Large intestine (tissue), 12 donors: Measurements from ENCODE around the gene PANX1. TPM values are rescaled to one million over a fixed set of nuclear protein-coding genes. Genes with fewer than 3 reads are reported as not detected.

Experiments used
- DNase-seq, 2 donors: peaks; one replicate each; pipeline versions ENCODE4 v3.0.0 to v3.0.0-alpha.2; 2013
- H3K27ac ChIP-seq: one replicate; pipeline ENCODE4 v1.5.1; 2013; ENCODE audit warnings: low read length
- H3K27me3 ChIP-seq: 2 replicates; pipeline ENCODE4 v1.6.1; 2013; ENCODE audit warnings: low read length; ENCODE audit not compliant: control insufficient read depth, insufficient read depth
- H3K36me3 ChIP-seq: 2 replicates; pipeline ENCODE4 v1.6.1; 2013; ENCODE audit warnings: low read length; ENCODE audit not compliant: control insufficient read depth, insufficient read depth
- H3K4me1 ChIP-seq: one replicate; pipeline ENCODE4 v1.6.1; 2013; ENCODE audit warnings: low read length; ENCODE audit not compliant: control insufficient read depth, insufficient read depth
- H3K4me3 ChIP-seq: one replicate; pipeline ENCODE4 v1.5.1; 2013; ENCODE audit warnings: low read length
- H3K9me3 ChIP-seq: one replicate; pipeline ENCODE4 v1.6.1; 2013; ENCODE audit warnings: mild to moderate bottlenecking, low read depth, low read length, moderate library complexity; ENCODE audit not compliant: control insufficient read depth
- WGBS: methylation state at CpG from one replicate; pipeline ENCODE4 v1.1.5; 2013; ENCODE audit warnings: low lambda C conversion rate; ENCODE audit not compliant: insufficient coverage; 5-methylcytosine and 5-hydroxymethylcytosine counted together
- long read RNA-seq, 11 donors: transcript quantifications; one replicate each; lab custom pipeline, GENCODE V29; 2026
- polyA plus RNA-seq: library from polyadenylated mRNA; unstranded; fragments of 120-200 nt; gene quantifications from one replicate; pipeline ENCODE4 v1.2.1, GENCODE V29; 2013

Gene PANX1, protein sequence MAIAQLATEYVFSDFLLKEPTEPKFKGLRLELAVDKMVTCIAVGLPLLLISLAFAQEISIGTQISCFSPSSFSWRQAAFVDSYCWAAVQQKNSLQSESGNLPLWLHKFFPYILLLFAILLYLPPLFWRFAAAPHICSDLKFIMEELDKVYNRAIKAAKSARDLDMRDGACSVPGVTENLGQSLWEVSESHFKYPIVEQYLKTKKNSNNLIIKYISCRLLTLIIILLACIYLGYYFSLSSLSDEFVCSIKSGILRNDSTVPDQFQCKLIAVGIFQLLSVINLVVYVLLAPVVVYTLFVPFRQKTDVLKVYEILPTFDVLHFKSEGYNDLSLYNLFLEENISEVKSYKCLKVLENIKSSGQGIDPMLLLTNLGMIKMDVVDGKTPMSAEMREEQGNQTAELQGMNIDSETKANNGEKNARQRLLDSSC
- 20.6 TPM for polyA plus RNA-seq
- long read RNA-seq, donor 1, partial matches to known transcripts = 0 of 3 reads
- long read RNA-seq, donor 1, other reads (novel, unspliced or antisense) = 0 of 3 reads
- long read RNA-seq, donor 2, transcript PANX1-201 (5 exons, 2,769 nt) = major isoform, 8 of 8 reads
- long read RNA-seq, donor 2, partial matches to known transcripts = 0 of 8 reads
- long read RNA-seq, donor 2, other reads (novel, unspliced or antisense) = 0 of 8 reads
- long read RNA-seq, donor 3 = 0 reads
- long read RNA-seq, donor 4 = 0 reads
- long read RNA-seq, donor 5, partial matches to known transcripts = 0 of 2 reads
- long read RNA-seq, donor 5, other reads (novel, unspliced or antisense) = 0 of 2 reads
- long read RNA-seq, donor 6, transcript PANX1-201 (5 exons, 2,769 nt) = major isoform, 6 of 6 reads
- long read RNA-seq, donor 6, partial matches to known transcripts = 0 of 6 reads
- long read RNA-seq, donor 6, other reads (novel, unspliced or antisense) = 0 of 6 reads
- long read RNA-seq, donor 7, partial matches to known transcripts = 0 of 2 reads
- long read RNA-seq, donor 7, other reads (novel, unspliced or antisense) = 0 of 2 reads
- long read RNA-seq, donor 8, transcript PANX1-201 (5 exons, 2,769 nt) = major isoform, 6 of 6 reads
- long read RNA-seq, donor 8, partial matches to known transcripts = 0 of 6 reads
- long read RNA-seq, donor 8, other reads (novel, unspliced or antisense) = 0 of 6 reads
- long read RNA-seq, donor 9, transcript PANX1-201 (5 exons, 2,769 nt) = major isoform, 9 of 9 reads
- long read RNA-seq, donor 9, partial matches to known transcripts = 0 of 9 reads
- long read RNA-seq, donor 9, other reads (novel, unspliced or antisense) = 0 of 9 reads
- long read RNA-seq, donor 10, transcript PANX1-201 (5 exons, 2,769 nt) = major isoform, 6 of 6 reads
- long read RNA-seq, donor 10, partial matches to known transcripts = 0 of 6 reads
- long read RNA-seq, donor 10, other reads (novel, unspliced or antisense) = 0 of 6 reads
- long read RNA-seq, donor 11, partial matches to known transcripts = 0 of 3 reads
- long read RNA-seq, donor 11, other reads (novel, unspliced or antisense) = 0 of 3 reads

GRCh38 chr11:94128746-94129511 is at the start of gene PANX1:
PANX1 (plus strand) TSS chr11:94128841; CDS start chr11:94129313, 472 bp downstream.
- WGBS = no CpG with 5 or more reads among the region's 92 CpGs
- Histone ChIP-seq H3K4me3 (peak within 1 kb of the TSS; percentile 90), H3K27ac (peak within 1 kb of the TSS; percentile 92)

DNA sequence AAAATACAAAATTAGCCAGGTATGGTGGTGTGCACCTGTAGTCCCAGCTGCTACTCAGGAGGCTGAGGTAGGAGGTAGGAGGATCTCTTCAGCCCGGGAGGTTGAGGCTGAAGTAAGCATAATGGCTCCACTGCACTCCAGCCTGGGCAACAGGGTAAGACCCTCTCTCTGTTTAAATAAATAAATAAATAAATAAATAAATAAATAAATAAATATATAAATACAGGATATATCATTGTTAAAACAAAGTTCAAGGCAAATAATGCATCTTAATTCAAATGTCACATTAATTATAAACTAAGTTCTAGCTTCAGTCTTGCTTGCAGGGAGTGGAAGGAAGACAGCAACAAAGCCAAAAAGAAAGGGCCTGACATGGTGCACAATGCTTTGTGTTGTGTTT is 44.5 kb upstream of the PANX1 start:
- DNase-seq = no peak
- no CpG with 5 or more reads among the region's 1 CpG for WGBS
- H3K4me1 ChIP-seq = no peaks in the 10 kb centered on the region
- H3K4me3 ChIP-seq = no peak overlapping the region
- H3K27ac ChIP-seq = no peak overlapping the region
- H3K9me3 ChIP-seq = peaks cover 3% of the 10 kb centered on the region
- H3K27me3 ChIP-seq = no peaks in the 10 kb centered on the region
- H3K36me3 ChIP-seq = no peaks in the 10 kb centered on the region

More at GRCh38 chr11:94128746-94129511, at the start of gene PANX1:
- H3K27me3 ChIP-seq = no peaks in the 10 kb centered on the region
- no peaks in the 10 kb centered on the region for H3K36me3 ChIP-seq
- H3K9me3 ChIP-seq = no peaks in the 10 kb centered on the region
- peak; percentile 91 to 95 for DNase-seq
- H3K4me1 ChIP-seq = peaks cover 27% of the 10 kb centered on the region

DNA sequence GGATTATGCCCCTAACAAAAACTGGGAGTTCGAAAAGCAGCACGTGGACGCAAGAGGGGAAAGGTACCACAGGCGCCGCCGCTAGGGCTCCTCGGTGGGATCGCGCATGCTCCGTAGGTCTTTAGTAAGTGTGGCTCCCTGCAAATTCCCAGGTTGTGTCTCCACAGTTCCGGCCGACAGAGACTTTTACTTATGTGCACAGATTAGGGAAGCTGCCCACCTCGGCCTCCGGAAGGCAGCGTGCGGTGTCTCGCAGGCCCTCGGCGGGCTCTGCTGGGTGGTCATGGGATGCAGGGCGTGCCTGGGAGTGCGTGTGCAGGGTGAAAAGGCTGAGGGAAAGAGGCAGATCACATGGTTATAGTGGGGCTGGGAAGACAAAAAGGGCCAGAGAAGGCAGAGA is 39.7 kb upstream of the PANX1 start:
- Histone ChIP-seq H3K27me3 (no peaks in the 10 kb centered on the region), H3K27ac (no peak overlapping the region), H3K36me3 (no peaks in the 10 kb centered on the region), H3K4me3 (no peak overlapping the region), H3K4me1 (peaks cover 15% of the 10 kb centered on the region), H3K9me3 (peaks cover 4% of the 10 kb centered on the region)
- DNase-seq = no peak
- no CpG with 5 or more reads among the region's 21 CpGs for WGBS

GRCh38 chr11:94089341-94089740 is 39.3 kb upstream of the PANX1 start:
- DNase-seq = no peak
- Histone ChIP-seq H3K4me1 (peaks cover 15% of the 10 kb centered on the region), H3K4me3 (no peak overlapping the region), H3K36me3 (no peaks in the 10 kb centered on the region), H3K27ac (no peak overlapping the region), H3K9me3 (peaks cover 4% of the 10 kb centered on the region), H3K27me3 (no peaks in the 10 kb centered on the region)
- 100% methylated on average over 1 of the region's 6 CpGs for WGBS

- no CpG with 5 or more reads among the region's 1 CpG for WGBS
- no peaks in the 10 kb centered on the region for H3K36me3 ChIP-seq
- H3K4me1 ChIP-seq = peaks cover 15% of the 10 kb centered on the region
- peak; percentile 74 to 85 for DNase-seq
- H3K9me3 ChIP-seq = peaks cover 4% of the 10 kb centered on the region
- H3K27me3 ChIP-seq = no peaks in the 10 kb centered on the region
- H3K4me3 ChIP-seq = no peak overlapping the region
- H3K27ac ChIP-seq = peak overlapping the region; percentile 74
Measured at GRCh38 chr11:94090401-94090800, 38.2 kb upstream of the PANX1 start.

DNA sequence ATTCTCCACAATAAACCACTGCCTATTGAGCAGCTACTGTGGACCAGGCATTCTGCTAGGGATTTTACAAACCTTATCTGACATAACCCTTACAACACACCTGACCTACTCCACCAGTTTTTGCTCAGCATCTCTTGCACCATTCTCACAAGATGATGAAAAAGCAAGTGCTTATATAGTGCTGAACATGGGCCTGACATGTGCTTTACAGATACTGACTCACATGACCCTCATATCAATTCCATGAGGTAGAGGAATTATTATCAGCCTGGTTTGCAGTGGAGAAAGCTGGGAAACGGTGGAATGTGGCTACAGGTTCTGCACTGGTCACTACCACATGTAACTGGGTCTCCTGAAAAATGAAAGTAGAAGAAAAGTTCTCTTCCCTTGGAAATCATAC is 37.5 kb upstream of the PANX1 start:
- no peaks in the 10 kb centered on the region for H3K27me3 ChIP-seq
- peaks cover 15% of the 10 kb centered on the region for H3K4me1 ChIP-seq
- peak; percentile 78 to 88 for DNase-seq
- no CpG with 5 or more reads among the region's 1 CpG for WGBS
- H3K36me3 ChIP-seq = no peaks in the 10 kb centered on the region
- peaks cover 4% of the 10 kb centered on the region for H3K9me3 ChIP-seq
- peak overlapping the region; percentile 74 for H3K27ac ChIP-seq
- H3K4me3 ChIP-seq = no peak overlapping the region

DNA sequence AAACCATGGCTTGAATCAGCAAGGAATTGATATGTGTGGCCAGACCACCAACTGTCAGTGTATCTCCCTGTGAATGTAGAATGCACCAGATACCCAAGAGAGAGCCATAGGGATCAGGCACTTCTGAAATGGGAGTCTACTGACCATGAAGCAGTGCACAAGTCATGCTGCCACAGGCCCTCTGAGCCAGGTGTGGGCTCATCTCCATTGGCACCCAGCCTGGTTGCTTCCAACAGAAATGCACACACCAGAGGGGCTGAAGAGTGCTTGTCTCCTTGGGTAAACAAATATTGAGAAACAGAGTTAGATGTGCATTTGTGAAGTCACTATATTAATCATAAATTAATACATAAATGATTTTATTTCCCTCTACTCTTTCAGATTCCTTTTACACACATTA is 28.4 kb upstream of the PANX1 start:
- no peaks in the 10 kb centered on the region for H3K27me3 ChIP-seq
- peaks cover 3% of the 10 kb centered on the region for H3K4me1 ChIP-seq
- H3K9me3 ChIP-seq = no peaks in the 10 kb centered on the region
- DNase-seq = no peak
- H3K4me3 ChIP-seq = no peak overlapping the region
- H3K36me3 ChIP-seq = no peaks in the 10 kb centered on the region
- no peak overlapping the region for H3K27ac ChIP-seq

GRCh38 chr11:94103471-94103870 is 25.2 kb upstream of the PANX1 start:
- no CpG with 5 or more reads among the region's 1 CpG for WGBS
- Histone ChIP-seq H3K36me3 (no peaks in the 10 kb centered on the region), H3K4me1 (peaks cover 3% of the 10 kb centered on the region), H3K27ac (no peak overlapping the region), H3K27me3 (no peaks in the 10 kb centered on the region), H3K9me3 (no peaks in the 10 kb centered on the region), H3K4me3 (no peak overlapping the region)
- peak in 1 of 2 donors; percentile 53 for DNase-seq

DNA sequence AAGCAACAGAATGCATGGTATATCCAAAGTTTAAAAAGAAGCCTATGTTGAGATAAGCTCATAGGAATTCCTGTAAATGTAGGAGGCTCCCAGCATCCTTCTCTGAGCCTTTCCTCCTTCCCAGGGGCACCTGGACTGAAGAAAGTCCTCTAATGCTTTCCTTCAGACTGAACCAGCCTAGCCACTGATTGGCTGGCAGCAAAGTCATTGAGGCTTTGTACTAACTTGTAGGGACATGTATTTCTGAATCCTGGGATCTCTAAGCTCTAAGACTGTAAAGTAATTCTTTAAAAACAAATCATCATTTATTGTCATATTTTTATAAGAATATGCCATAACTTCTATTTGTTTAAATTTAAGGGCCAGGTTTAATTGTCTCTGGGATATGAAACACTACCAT is 23.9 kb upstream of the PANX1 start:
- Histone ChIP-seq H3K36me3 (no peaks in the 10 kb centered on the region), H3K4me1 (peaks cover 3% of the 10 kb centered on the region), H3K27me3 (no peaks in the 10 kb centered on the region), H3K9me3 (no peaks in the 10 kb centered on the region), H3K4me3 (no peak overlapping the region), H3K27ac (no peak overlapping the region)
- no peak for DNase-seq
